Esophagus muscularis mucosa (tissue), 4 donors: ENCODE data around the gene RPLP2.

Source experiments
- EP300 ChIP-seq: sonication (generic); formaldehyde crosslinking; IDR thresholded peaks from one replicate; pipeline ENCODE4 v1.6.1; 2017; ENCODE audit warnings: antibody characterized with exemption
- POLR2A ChIP-seq: fragments of 450-650 bp; IDR thresholded peaks from one replicate; pipeline ENCODE4 v1.6.1; 2017; ENCODE audit warnings: antibody characterized with exemption, moderate library complexity, mild to moderate bottlenecking, low read depth
- POLR2AphosphoS5 ChIP-seq, 2 donors: sonication (generic); formaldehyde crosslinking; IDR thresholded peaks; one replicate each; pipeline ENCODE4 v1.6.1; 2017; ENCODE audit warnings: antibody characterized with exemption in 2 of 2
- TF ChIP-seq, protein P1 (sequence below), 3 experiments: fragments of 200-600 bp in 2 of 3; fragments of 450-650 bp in 1 of 3; sonication (generic) in 2 of 3; IDR thresholded peaks; one replicate each; pipeline ENCODE4 v1.5.1; 2017 to 2019; ENCODE audit warnings: antibody characterized with exemption in 3 of 3, mild to moderate bottlenecking in 2 of 3, moderate library complexity in 1 of 3

GRCh38 chr11:831118-831864, 21.5 kb downstream of the RPLP2 start:
- TF ChIP-seq POLR2A (no peak), EP300 (no peak), POLR2AphosphoS5 (IDR thresholded peaks at IDR 0.05) (no peak)
- TF ChIP-seq, protein P1, sequence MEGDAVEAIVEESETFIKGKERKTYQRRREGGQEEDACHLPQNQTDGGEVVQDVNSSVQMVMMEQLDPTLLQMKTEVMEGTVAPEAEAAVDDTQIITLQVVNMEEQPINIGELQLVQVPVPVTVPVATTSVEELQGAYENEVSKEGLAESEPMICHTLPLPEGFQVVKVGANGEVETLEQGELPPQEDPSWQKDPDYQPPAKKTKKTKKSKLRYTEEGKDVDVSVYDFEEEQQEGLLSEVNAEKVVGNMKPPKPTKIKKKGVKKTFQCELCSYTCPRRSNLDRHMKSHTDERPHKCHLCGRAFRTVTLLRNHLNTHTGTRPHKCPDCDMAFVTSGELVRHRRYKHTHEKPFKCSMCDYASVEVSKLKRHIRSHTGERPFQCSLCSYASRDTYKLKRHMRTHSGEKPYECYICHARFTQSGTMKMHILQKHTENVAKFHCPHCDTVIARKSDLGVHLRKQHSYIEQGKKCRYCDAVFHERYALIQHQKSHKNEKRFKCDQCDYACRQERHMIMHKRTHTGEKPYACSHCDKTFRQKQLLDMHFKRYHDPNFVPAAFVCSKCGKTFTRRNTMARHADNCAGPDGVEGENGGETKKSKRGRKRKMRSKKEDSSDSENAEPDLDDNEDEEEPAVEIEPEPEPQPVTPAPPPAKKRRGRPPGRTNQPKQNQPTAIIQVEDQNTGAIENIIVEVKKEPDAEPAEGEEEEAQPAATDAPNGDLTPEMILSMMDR (IDR thresholded peaks at IDR 0.05), result no peak
